GM23248 (cell line): Measurements from ENCODE around the gene NKAP. TPM values are rescaled to one million over a fixed set of nuclear protein-coding genes. Genes with fewer than 3 reads are reported as not detected.
"Not testable (repeated sequence)": the region's sequence is repeated elsewhere in the genome, so short reads cannot be mapped to it uniquely, and the experiment has no call there.

ENCODE experiments used
- DNase-seq: peaks from one replicate; pipeline ENCODE4 v3.0.0-alpha.2; 2015
- H2AFZ ChIP-seq: fragments of 200-600 bp; sonication (generic); 2 replicates; pipeline ENCODE4 v1.6.1; 2016; ENCODE audit warnings: antibody characterized with exemption
- H3F3A ChIP-seq: fragments of 200-600 bp; sonication (generic); 2 replicates; pipeline ENCODE4 v1.6.1; 2016; ENCODE audit warnings: mild to moderate bottlenecking, antibody characterized with exemption, mixed run types; ENCODE audit not compliant: insufficient read depth
- H3K27ac ChIP-seq: fragments of 200-600 bp; sonication (generic); 2 replicates; pipeline ENCODE4 v1.5.1; 2016; ENCODE audit warnings: mild to moderate bottlenecking
- H3K27me3 ChIP-seq: fragments of 200-600 bp; sonication (generic); replicated peaks from 2 replicates; pipeline ENCODE4 v1.6.1; 2016; ENCODE audit warnings: mild to moderate bottlenecking; ENCODE audit not compliant: insufficient read depth
- H3K36me3 ChIP-seq: fragments of 200-600 bp; sonication (generic); 2 replicates; pipeline ENCODE4 v1.6.1; 2016; ENCODE audit warnings: low read depth, mild to moderate bottlenecking
- H3K4me1 ChIP-seq: fragments of 200-600 bp; sonication (generic); 2 replicates; pipeline ENCODE4 v1.6.1; 2016; ENCODE audit warnings: mild to moderate bottlenecking; ENCODE audit not compliant: insufficient read depth
- H3K4me2 ChIP-seq: fragments of 200-600 bp; sonication (generic); one replicate; pipeline ENCODE4 v1.6.1; 2016; ENCODE audit warnings: mild to moderate bottlenecking; ENCODE audit not compliant: unreplicated experiment
- H3K4me3 ChIP-seq: fragments of 200-600 bp; sonication (generic); 2 replicates; pipeline ENCODE4 v1.5.1; 2016; ENCODE audit warnings: mild to moderate bottlenecking
- H3K79me2 ChIP-seq: fragments of 200-600 bp; sonication (generic); 2 replicates; pipeline ENCODE4 v1.6.1; 2016; ENCODE audit warnings: mild to moderate bottlenecking; ENCODE audit not compliant: insufficient read depth
- H3K9ac ChIP-seq: fragments of 200-600 bp; sonication (generic); 2 replicates; pipeline ENCODE4 v1.6.1; 2016; ENCODE audit warnings: mild to moderate bottlenecking
- H3K9me2 ChIP-seq: fragments of 200-600 bp; sonication (generic); 2 replicates; pipeline ENCODE4 v1.6.1; 2016; ENCODE audit warnings: mixed run types, mild to moderate bottlenecking, moderate library complexity; ENCODE audit not compliant: insufficient read depth
- H3K9me3 ChIP-seq: fragments of 200-600 bp; sonication (generic); one replicate; pipeline ENCODE4 v1.6.1; 2017; ENCODE audit warnings: low read depth
- H4K20me1 ChIP-seq: fragments of 200-600 bp; sonication (generic); 2 replicates; pipeline ENCODE4 v1.6.0; 2016; ENCODE audit not compliant: insufficient read depth
- EZH2 ChIP-seq: fragments of 200-600 bp; sonication (generic); IDR thresholded peaks from 2 replicates; pipeline ENCODE4 v1.6.1; 2018; ENCODE audit warnings: antibody characterized with exemption, mild to moderate bottlenecking; ENCODE audit not compliant: insufficient read depth, poor library complexity, severe bottlenecking
- EZH2phosphoT487 ChIP-seq: fragments of 200-600 bp; sonication (generic); IDR thresholded peaks from 2 replicates; pipeline ENCODE4 v1.6.1; 2018; ENCODE audit warnings: antibody characterized with exemption, moderate library complexity, mild to moderate bottlenecking, low read depth; ENCODE audit not compliant: insufficient read depth
- WGBS, 2 experiments: methylation state at CpG; one replicate each; pipeline ENCODE4 v1.1.6; 2015 to 2017; ENCODE audit warnings: low lambda C conversion rate in 2 of 2, low coverage in 1 of 2; ENCODE audit errors: missing lambda C conversion rate in 2 of 2; 5-methylcytosine and 5-hydroxymethylcytosine counted together
- in situ Hi-C: fragments of 300-500 bp; cut with MboI; formaldehyde crosslinking; loops from 2 replicates; pipeline ENCODE4 v1.15.0; 2020
- polyA plus RNA-seq: library from polyadenylated mRNA; unstranded; fragments of >200 nt; fragmentation: Nextera tagmentation; extraction: Ambion mirVana; gene quantifications from 2 replicates; pipeline ENCODE4 v1.2.1, GENCODE V29; 2016
- total RNA-seq: library from RNA; depleted of rRNA; stranded (reverse); fragments of >200 nt; shearing (Covaris generic); gene quantifications from 2 replicates; pipeline ENCODE4 v1.2.3, GENCODE V29; 2014

The NKAP gene
- total and polyA plus RNA-seq, 2 experiments from 2014 or later, result 3.1 to 3.7 TPM

DNA sequence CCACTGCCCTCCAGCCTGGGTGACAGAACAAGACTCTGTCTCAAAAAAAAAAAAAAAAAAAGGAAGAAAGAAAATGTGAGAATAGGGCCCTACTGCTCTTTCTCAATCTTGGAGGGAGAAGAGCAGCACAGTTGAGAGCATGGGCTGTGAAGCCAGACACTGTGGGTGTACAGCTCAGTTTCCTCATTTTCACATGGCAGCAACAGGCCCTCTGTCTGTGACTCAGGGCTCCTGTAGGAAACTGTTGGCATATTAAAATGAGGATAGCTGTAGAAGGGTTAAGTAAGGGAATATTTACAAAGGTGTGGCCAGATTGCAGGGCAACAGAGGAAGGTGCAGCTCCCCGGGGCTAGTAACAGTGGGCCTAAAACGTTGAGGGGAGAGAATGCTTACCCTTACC, 44.4 kb downstream of the NKAP start:
- no peaks in the 10 kb centered on the region for H3K27me3 ChIP-seq
- no peaks in the 10 kb centered on the region for H3F3A ChIP-seq
- no peaks in the 10 kb centered on the region for H3K36me3 ChIP-seq
- no peak overlapping the region for H3K4me2 ChIP-seq
- WGBS, 2 experiments, result 0 to 18% methylated on average over 2 of the region's 2 CpGs
- no peaks in the 10 kb centered on the region for H3K79me2 ChIP-seq
- H3K4me1 ChIP-seq, result no peaks in the 10 kb centered on the region
- no peaks in the 10 kb centered on the region for H3K9me3 ChIP-seq
- no peaks in the 10 kb centered on the region for H3K9me2 ChIP-seq
- no peak overlapping the region for H3K27ac ChIP-seq
- DNase-seq, result peak; percentile 12
- no peak overlapping the region for H3K4me3 ChIP-seq
- H2AFZ ChIP-seq, result no peak overlapping the region
- no peak overlapping the region for H3K9ac ChIP-seq
- no peaks in the 10 kb centered on the region for H4K20me1 ChIP-seq
- in situ Hi-C loops, result no loop called here
- no peak for TF ChIP-seq EZH2phosphoT487
- no peak for TF ChIP-seq EZH2

DNA sequence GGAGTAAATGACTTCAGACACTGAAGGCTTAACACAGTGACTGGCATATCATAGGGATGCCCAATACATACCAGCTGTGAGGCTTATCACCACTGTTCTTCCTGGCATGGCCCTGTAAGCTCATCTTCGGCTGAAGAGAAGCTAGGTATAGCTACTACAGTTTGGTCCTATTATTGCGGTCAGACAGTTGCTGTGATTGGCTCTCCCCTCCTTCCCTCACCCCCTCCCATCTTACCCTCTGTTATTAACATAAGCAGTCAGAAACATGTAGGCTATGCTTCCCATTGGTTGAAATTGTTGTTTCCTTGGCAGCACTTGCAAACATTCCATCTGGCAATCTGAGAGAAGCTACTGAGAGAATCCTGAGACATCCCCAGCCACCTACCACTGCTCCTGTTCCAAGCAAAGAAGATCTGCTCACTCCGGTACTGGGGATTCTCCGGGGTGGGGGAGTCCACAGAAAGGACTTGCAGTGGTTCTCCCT, 47.7 kb downstream of the NKAP start, which contains the start of gene AKAP14:
AKAP14 (plus strand) TSS at position 51 of the 484 bp plus-strand sequence. CDS start 7,331 bp downstream, outside the sequence.
- Histone ChIP-seq H3K4me2 (no peak within 1 kb of the TSS), H3K36me3 (no peaks in the 10 kb centered on the region), H3K27ac (no peak within 1 kb of the TSS), H3K4me3 (no peak within 1 kb of the TSS), H3K9me3 (no peaks in the 10 kb centered on the region), H3K27me3 (no peaks in the 10 kb centered on the region), H2AFZ (no peak within 1 kb of the TSS), H3K9ac (no peak within 1 kb of the TSS), H3K79me2 (no peaks in the 10 kb centered on the region), H3K9me2 (no peaks in the 10 kb centered on the region), H3F3A (no peaks in the 10 kb centered on the region), H4K20me1 (no peaks in the 10 kb centered on the region), H3K4me1 (no peaks in the 10 kb centered on the region)
- in situ Hi-C loops, result no loop called here
- no peak for DNase-seq
- no peak for TF ChIP-seq EZH2phosphoT487
- TF ChIP-seq EZH2, result no peak
- WGBS, 2 experiments, result 37 to 42% methylated on average over 4 of the region's 4 CpGs

GRCh38 chrX:119891961-119892692, 51.4 kb downstream of the NKAP start:
- H2AFZ ChIP-seq, H3K9me2 ChIP-seq, H3F3A ChIP-seq, H3K4me3 ChIP-seq, H3K9me3 ChIP-seq, H3K27me3 ChIP-seq, H3K36me3 ChIP-seq, H3K9ac ChIP-seq, H3K27ac ChIP-seq, H4K20me1 ChIP-seq, H3K79me2 ChIP-seq, H3K4me1 ChIP-seq, H3K4me2 ChIP-seq, DNase-seq, in situ Hi-C loops: not testable (repeated sequence)
- WGBS, 2 experiments, result 83 to 88% methylated on average over 16 of the region's 16 CpGs

DNA sequence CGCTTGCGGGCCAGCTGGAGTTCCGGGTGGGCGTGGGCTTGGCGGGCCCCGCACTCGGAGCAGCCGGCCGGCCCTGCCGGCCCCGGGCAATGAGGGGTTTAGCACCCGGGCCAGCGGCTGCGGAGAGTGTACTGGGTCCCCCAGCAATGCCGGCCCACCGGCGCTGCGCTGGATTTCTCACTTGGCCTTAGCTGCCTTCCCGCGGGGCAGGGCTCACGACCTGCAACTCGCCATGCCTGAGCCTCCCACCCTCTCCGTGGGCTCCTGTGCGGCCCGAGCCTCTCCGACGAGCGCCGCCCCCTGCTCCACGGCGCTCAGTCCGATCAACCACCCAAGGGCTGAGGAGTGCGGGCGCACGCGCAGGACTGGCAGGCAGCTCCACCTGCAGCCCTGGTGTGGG, 52.9 kb downstream of the NKAP start:
- H3K79me2 ChIP-seq, H3K4me3 ChIP-seq, H3K27me3 ChIP-seq, H2AFZ ChIP-seq, H3K4me1 ChIP-seq, H4K20me1 ChIP-seq, DNase-seq, H3K9ac ChIP-seq, H3K27ac ChIP-seq, H3K4me2 ChIP-seq, H3K9me3 ChIP-seq, H3F3A ChIP-seq, H3K36me3 ChIP-seq, in situ Hi-C loops, H3K9me2 ChIP-seq: not testable (repeated sequence)
- WGBS, 2 experiments, result 57 to 66% methylated on average over 9 to 11 of the region's 36 CpGs
